Lung microvascular endothelial cell (primary cell): ENCODE results near the gene ASPRV1. TPM values are rescaled to one million over a fixed set of nuclear protein-coding genes. Genes with fewer than 3 reads are reported as not detected.

ENCODE experiments used
- DNase-seq, 2 donors: peaks; one replicate each; pipeline versions ENCODE4 v3.0.0 to v3.0.0-alpha.2; 2010; ENCODE audit warnings: low read depth in 2 of 2
- total RNA-seq: library from RNA; depleted of rRNA; stranded (reverse); fragments of >200 nt; gene quantifications from 2 replicates; pipeline ENCODE4 v1.2.1, GENCODE V29; 2014

Gene ASPRV1
- total RNA-seq, 1 donor from 2014 or later = under 0.01 TPM

DNA sequence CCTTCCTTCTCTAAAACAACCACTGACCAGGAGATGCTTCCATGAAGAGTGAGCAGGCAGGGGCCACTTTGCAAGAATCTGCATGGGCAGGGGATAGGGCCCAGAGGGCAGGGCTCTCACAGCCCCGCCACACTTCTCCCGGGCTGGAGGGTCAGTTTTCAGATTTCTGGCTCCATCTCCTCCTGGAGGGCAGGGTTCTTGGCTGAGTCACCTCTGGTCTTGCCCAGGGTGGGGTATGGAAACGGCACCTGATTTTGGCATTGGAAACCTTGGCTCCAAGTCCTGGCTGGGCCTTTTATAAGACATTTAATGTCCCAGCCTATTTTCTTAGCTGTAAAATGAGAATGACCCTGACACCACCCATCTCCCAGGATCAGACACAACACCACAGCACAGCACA, 27.6 kb upstream of the ASPRV1 start:
- no peak for DNase-seq

DNA sequence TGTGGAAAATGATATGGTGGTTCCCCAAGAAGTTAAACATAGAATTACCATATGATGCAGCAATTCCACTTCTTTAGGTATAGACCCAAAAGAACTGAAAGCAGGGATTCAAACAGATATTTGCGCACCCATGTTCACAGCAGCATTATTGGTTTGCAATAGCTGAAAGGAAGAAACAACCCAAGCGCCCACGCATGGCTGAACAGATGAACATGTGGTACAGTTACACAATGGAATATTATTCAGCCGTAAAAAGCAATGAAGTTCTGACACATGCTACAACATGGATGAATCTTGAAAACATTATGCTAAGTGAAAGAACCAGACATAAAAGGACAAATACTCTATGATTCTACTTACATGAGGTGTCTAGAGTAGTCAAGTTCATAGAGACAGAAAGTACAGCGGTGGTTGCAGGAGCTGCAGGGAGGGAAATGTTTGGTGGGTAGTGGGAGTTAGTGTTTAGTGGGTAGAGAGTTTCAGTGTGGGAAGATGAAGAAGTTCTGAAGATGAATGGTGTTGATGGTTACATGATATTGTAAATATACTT, 26.7 kb upstream of the ASPRV1 start:
- no peak for DNase-seq

DNA sequence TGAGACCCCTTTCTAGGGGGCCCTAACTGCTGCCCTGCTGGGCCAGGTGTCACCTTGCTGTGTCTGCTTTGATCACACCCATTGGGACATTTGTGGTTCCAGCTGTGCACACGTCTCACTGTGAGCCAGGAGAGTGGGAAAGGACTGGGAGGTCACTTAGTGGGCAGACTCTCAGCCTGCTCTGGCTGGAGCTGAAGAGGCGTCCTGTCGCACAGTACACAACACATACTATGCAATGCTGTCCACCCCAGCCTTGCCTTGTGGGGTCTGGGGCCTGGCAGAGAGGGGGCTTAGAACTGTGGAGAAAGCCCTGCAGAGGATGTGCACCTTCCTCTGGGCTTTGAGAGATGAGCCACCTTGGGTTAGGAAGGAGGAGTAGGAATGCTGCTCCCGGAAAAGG, 25.3 kb upstream of the ASPRV1 start:
- DNase-seq = no peak

DNA sequence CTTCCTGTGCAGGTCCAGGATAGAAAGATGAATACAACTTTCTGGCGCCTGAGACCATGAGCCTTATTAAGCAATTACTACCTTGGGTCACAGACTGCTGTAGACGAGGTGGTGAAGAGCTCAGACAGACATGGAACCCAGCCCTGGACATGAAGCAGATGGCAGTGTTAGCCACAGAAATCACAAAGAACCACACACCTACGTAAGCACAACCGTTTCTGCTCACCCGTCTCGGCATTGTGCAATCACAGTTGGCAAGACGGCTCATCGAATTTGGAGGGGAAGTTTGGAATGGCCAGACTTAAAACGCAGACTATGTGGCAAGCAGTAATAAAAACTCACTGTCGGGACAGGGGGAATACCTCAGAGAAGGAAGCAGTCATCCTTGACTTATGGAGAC, 24.3 kb upstream of the ASPRV1 start:
- DNase-seq = no peak

DNA sequence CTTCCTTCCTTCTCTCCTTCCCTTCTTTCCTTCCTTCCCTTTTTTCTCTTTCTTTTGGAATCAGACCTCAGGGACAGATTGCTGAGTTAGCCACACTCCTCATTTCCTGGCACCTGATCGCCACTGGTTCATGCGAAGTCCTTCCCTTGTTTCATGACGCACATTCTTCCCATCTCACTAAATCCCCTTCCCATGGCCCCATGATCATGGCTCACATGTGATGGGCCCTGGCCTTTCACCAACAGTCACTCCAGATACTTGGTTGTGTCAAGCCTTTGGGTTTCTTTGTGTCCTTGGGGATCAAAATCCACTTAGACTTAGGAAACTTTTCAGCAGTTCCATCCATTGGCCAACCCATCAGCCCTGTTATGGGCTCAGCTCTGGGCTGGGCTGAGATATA, 23.8 kb upstream of the ASPRV1 start:
- no peak for DNase-seq

DNA sequence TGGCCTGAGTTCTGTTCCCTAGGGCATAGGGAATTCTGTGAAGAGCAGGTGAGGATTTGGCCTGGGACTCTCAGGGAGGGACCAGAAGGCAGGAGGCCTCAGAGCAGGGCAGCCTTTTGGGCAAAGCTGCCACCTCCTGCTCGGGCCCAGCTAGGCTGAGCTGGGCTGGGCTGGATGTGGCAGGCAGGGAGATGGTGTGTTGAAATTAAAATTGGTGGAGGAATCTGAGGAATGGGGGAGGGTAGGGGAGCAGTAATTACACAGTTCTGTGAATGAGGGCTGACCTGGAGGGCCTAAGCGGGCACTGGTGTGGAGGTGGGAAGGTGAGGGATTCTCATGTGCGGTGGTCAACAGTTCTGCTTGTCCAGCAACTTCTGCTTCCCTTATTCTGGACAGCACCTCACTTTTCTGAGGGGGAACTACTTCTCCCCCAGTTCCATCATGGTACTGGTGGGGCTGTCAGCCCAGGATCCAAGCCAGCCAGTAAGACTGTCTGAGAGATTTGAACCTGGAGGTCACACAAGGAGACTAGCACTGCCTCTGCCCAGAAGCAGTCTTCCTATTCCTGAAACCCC, 22.0 kb upstream of the ASPRV1 start:
- no peak for DNase-seq

DNA sequence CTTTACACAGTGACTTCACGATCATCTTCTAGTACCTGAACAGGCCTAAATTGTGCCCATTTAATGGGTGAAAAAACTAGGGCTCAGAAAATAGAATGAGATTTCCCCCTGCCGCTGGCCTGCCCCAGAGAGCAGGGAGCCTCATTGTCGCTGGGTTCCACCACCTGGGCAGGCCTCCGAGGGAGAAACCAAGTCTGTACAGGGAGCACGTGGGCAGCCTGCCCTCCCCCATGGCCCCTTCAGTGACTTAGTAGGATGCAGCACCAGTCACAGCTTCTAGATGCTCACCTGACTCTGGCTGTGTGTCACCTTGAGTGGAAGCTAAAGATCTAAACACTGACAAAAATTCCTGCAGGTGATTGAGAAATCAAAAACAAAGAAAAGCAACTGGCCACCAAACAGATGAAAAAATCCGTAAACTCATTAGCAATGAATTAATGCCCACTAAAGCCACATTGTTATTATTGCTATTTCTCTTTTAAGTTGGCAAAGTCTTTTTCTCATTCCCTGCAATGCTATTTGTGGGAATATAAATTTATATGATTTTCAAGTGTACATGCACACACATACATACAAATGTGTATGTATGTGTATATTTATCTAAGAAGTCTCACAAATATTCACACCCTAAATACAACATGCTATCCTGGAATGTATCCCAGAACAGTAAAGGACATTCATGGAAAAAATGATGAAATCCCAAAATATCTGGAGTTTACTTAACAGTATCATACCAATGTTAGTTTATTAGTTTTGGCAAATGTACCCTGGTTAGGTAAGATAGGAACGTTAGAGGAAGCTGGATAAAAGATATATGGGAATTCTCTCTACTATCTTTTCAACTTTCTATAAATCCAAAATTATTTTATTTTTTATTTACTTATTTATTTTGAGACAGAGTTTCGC, 18.7 kb upstream of the ASPRV1 start:
- peak in 1 of 2 donors; percentile 85 for DNase-seq

DNA sequence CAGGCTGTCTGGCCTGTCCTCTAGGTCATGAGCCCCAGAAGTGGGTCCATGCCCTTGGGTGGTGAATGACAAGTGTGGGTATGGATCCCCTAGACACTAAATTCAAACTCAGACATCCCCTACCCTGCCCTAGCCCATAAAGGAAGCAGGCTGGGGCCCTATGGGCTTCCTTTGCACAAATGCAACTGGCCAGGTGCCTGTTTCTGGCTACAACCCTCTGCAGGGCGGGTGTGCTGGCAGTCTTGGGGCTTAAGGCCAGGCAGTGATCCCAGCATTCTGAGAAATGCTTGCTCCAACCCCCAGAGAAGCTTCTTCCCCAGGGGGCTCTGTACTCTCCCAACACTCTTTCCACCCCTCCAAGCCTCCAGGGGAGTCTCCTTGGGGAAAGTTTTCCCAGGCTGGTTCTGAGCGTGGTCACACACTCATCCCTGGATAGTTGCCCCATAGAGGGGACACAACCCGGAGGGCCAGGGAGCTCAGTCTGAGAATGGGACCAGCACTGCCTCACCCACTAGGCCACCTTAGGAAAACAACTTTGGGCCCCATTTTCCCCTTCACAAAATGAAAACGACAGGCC, 16.6 kb upstream of the ASPRV1 start:
- DNase-seq = no peak

DNA sequence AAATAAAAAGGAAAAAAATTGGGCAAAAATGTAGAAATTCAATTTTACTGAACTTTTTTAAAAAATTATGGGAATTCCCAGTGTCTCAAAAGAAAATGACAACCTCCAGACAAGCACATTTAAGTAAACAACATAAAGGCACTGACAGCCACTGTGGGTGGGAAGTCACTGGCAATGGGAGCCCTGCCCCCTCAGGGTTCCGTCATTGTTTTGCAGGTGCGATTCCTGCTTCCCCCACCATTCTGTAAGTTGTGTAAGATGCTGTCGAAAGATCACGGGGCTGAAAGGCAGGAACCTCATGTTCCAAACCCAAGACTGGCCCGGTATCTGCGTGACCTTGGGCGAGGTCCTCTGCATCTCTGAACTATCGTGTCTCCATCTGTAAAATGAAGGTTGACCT, 15.8 kb upstream of the ASPRV1 start:
- DNase-seq = no peak

DNA sequence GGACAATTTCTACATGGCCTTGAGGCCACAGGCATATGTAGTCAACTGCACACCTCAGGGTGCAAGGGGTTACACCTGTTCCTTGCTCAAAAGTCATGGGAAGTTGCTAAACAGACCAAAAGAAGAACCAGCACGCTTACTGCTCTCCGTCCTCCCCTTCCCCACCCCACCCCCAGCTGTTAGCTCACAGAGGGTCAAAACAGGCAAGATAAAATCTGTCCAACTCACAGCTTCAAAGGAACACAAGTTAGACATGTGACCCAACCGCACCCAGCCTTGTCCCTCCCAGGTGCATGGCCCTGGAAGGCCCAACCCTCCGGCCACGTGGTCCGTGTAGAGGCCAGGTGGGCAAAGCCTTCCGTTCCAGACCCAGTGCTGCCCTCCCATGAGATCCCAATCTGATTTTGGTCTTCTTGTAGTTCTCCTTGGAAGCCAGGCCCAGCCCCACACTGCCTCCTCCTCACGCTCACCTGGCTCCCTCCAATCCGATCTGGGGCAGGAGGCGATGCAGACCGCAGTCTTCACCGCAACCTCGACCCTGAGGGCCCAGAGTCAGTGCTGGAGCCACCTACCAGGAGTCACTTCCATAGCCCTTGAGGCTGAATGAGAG, 14.5 kb upstream of the ASPRV1 start:
- DNase-seq = no peak

DNA sequence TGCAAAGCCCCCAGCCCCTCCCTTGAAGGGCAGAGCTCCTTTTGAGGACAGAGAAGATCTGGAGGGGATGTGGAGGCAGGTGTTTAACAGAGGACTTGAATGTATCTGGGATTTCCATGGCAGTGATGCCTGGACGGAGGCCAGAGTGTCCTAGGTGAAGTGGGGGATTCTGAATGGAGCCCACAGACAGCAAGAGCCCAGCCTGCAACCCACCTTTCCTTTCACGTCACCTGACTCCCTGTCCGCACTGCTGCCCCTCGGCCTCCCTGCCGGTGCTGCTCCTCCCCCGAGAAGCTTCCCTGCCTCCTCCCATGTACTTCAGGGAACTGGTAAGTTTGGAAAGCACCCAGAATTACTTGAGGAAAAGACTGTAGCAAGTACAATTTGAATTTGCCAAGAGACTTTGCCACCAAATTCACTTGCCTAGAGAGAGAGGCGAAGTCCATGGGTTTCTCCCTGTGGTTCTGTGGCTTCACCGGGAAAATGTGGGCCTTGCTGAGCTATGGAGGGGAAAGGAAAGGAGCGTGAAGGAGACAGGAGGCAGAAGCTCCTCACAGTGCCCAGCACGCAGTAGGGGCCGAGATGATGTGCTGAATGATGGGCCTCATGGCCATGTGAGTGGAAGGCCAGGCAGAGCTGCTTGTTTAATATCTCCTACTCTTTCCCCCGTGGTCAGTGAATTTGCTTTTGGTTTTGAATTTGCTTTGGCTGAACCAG, 13.9 kb upstream of the ASPRV1 start:
- no peak for DNase-seq

DNA sequence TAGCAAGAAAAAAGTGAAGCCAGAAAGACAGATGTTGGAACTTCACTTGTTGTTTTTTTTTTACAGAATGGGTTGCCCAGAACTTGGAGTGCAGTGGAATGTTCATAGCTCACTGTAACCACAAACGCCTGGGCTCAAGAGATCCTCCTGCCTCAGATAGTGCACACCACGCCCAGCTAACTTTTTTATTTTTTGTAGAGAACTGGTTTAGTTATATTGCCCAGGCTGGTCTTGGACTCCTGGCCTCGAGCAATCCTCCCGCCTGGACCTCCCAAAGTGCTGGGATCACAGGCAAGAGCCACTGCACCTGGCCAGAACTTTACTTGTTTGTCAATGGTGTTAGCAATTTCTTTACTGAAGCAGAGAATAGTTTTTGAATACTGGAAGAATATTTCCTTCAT, 11.9 kb upstream of the ASPRV1 start:
- DNase-seq = no peak

DNA sequence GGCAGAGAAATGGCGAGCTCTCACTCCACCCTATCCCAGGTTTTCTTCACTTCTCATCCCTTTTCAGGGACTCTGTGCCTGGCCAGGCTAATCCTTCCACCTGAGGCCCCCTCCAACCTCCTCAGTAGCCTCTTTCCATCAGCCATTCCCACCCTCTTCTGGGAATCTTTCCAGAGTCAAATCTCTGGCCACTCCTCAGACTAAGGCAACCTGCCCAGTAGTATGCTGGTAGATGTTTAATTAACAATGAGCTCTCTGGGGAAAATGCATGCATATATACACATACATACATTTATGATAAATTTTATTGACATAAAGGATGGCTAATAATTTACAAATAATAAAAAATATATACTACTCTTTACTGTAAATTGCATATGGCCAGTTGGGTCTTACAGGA, 11.4 kb upstream of the ASPRV1 start:
- DNase-seq = no peak

DNA sequence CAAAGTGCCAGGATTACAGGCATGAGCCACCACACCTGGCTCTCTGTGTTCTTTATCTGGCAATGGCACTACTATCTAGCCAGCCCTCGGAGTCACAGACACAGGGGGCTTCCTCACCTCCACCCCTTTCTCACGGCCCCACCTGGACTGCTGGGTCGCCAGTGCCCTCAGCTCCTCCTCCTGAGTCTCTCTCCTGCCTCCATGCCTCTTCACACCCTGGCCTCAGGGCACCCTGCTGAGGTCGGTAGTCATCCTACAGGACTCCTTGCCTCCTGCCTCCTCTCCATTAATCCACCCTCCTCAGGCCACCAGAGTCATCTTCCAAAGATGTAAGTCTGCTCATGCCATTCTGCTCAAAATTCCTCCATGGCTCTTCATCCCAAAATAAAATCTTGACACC, 8.6 kb upstream of the ASPRV1 start:
- DNase-seq = no peak

DNA sequence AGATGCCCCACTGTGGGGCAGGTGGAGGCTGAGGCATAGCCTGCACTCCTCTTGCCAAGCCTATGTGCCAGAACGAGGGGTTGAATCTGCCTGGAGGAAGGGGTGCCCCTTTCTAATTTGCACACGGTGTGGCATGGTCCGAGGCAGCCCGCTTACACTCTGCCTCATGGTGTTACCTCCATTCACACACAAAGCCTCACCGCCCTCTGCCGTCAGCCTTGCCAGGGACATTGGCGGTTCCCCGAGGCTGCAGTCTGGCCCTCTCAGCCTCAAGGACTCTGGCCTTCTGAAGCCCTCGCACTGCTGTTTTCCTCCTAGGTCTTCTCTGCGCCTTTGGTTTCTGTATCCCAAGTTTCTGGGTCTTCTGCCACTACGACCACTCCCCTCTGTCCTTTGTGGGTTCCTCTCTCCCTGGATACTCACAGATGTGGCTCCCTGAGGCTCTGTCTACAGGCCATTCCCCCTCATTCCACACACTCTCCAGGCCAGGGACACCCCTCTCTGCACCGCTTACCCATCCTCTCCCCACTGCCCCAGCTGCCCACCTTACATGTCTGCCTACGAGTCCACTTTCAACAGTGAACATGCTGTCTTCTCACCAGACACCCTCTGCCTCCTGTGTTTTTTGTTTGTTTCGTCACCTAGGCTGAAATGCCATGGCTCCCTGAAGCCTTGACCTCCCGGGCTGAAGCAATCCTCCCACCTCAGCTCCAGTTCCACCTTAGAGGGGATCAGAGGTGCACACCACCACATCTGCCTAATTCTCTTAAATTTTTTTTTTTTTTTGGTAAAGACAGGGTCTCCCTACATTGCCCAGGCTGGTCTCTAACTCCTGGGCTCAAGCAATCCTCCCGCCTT, 7.9 kb upstream of the ASPRV1 start:
- no peak for DNase-seq

DNA sequence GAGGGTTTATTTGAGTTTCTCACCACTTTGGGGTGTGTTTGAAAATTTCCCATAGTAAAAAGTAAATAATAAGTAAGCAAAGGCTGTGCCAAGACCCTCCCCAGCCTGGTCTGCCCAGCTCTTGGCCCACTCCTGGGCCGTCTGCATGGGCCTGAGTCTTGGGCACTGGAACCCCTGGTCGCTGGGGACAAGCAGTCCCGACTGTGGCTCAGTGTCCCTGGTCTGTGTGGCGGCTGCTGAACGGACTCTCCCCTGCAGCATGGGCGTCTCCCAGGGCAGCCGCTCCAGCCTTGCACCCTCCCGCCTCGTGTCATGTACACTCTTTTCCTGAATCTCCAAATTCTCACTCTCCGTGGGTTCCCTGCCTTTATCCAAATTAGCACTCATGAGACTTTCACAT, 7.2 kb upstream of the ASPRV1 start:
- no peak for DNase-seq

DNA sequence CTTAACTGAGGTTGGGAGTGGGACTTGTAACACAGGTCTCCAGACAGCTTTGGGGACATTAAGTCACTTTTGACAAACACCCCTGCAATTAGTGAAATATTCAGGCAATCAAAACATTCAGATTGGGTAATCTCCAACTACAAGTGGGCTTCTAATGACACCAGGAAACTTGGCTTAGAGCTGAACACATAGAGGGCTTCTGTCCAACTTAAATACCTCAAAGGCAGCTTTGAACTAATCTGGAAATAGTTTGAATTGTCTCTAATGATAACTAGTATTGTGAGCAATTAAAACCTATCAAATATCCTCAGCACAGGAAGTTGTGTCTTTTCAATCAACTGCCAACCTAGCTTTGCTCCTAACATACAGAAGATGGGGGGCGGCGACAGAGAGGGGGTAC, 5.1 kb upstream of the ASPRV1 start:
- DNase-seq = peak in 1 of 2 donors; percentile 40

DNA sequence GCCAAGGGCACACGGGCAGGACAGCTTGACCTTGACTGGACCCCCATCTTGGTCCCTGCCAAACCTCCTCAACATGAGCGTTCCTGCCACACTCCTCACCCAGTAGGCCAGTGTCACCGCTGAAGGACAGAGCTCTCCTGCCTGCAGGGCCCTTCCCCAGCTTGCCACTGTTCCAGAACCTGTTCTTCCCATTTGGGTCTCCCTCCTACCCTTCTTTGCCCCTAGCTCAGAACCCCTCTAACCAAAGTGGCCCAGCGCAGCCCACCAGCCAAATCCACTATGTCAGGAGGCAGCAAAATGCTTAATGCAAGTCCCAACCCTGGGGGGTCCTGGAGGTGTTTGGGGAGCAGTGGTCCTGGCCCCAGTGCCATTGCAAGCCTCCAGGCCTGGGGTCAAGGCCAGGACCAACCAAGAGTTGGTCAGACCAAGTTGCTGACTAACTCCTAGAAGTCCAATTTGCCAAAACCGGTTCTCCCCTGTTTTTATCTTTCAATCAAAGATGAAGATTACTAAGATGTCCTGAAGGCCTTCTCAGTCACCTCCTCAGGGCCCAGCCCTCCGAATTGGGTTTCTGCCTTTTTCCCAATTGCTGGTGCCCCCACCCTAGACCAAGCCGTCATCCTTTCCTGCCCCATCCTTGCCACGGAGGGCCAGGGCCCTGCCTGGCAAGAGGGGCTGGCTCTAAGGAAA, 4.5 kb upstream of the ASPRV1 start:
- DNase-seq = no peak

DNA sequence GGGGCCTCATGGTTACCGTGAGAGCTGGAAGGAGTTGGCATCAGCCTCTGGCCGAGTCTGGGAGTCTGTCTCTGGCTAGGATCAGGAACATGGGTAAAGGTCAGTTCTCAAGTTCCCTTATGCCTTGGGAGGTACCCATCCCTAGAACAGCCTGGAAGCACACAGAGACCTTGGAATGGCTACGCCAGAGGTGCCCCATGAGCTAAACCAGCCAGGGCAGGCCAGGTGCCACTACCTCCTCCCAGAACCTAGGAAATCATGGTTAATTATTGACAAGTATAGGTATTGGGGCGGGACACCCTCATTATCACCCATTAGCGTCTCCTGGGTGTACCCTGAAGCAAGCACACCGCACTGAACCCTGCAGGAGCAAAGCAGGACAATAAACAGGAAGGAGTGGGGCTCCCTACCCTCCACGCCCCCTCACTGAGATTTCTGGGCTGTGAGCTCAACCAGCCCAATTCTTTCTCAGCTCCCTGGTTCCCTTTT, 3.0 kb upstream of the ASPRV1 start:
- no peak for DNase-seq
